ENCODE measurements around the gene CELSR1. TPM values are rescaled to one million over a fixed set of nuclear protein-coding genes. Genes with fewer than 3 reads are reported as not detected.

CELSR1 gene
- total RNA-seq, 1 experiment from 2014 or later, result 5.7 TPM

GRCh38 chr22:46366801-46367706 is 170.4 kb downstream of the CELSR1 start:
- DNase-seq (ENCODE audit: low spot score), result no peak

- no peak for DNase-seq (ENCODE audit: low spot score)
Observed at GRCh38 chr22:46366327-46366731, 171.1 kb downstream of the CELSR1 start.

GRCh38 chr22:46365166-46365624 is 172.2 kb downstream of the CELSR1 start:
- DNase-seq (ENCODE audit: low spot score), result no peak

- DNase-seq (ENCODE audit: low spot score), result no peak
Observed at GRCh38 chr22:46364341-46365165, 172.9 kb downstream of the CELSR1 start.

GRCh38 chr22:46363611-46364321 is 173.7 kb downstream of the CELSR1 start:
- no peak for DNase-seq (ENCODE audit: low spot score)

GRCh38 chr22:46362934-46363515 is 174.4 kb downstream of the CELSR1 start:
- DNase-seq (ENCODE audit: low spot score), result no peak

- DNase-seq (ENCODE audit: low spot score), result no peak
Observed at GRCh38 chr22:46362203-46362933, 175.1 kb downstream of the CELSR1 start.

- no peak for DNase-seq (ENCODE audit: low spot score)
Observed at GRCh38 chr22:46361826-46362202, 175.6 kb downstream of the CELSR1 start.

- no peak for DNase-seq (ENCODE audit: low spot score)
Observed at GRCh38 chr22:46360891-46361290, 176.5 kb downstream of the CELSR1 start.

- DNase-seq (ENCODE audit: low spot score), result no peak
Observed at GRCh38 chr22:46360097-46360496, 177.3 kb downstream of the CELSR1 start.

GRCh38 chr22:46359362-46359761 is 178.1 kb downstream of the CELSR1 start:
- DNase-seq (ENCODE audit: low spot score), result no peak

- no peak for DNase-seq (ENCODE audit: low spot score)
Observed at GRCh38 chr22:46358766-46359165, 178.7 kb downstream of the CELSR1 start.

GRCh38 chr22:46357711-46358520 is 179.5 kb downstream of the CELSR1 start:
- DNase-seq (ENCODE audit: low spot score), result no peak

- DNase-seq (ENCODE audit: low spot score), result no peak
Observed at GRCh38 chr22:46356496-46357480, 180.6 kb downstream of the CELSR1 start.

GRCh38 chr22:46355996-46356471 is 181.4 kb downstream of the CELSR1 start:
- no peak for DNase-seq (ENCODE audit: low spot score)

GRCh38 chr22:46355369-46355995 is 181.9 kb downstream of the CELSR1 start:
- peak; percentile 36 for DNase-seq (ENCODE audit: low spot score)

- DNase-seq (ENCODE audit: low spot score), result no peak
Observed at GRCh38 chr22:46354993-46355305, 182.5 kb downstream of the CELSR1 start.
